HG03571 (cell line): ENCODE measurements around the gene KCTD21.

Experiments
- ATAC-seq: cut with Tn5 transposase; IDR thresholded peaks from one replicate; pipeline ENCODE4 v1.9.1; 2021; ENCODE audit not compliant: unreplicated experiment

The KCTD21 gene

GRCh38 chr11:78147807-78148206, 40.6 kb downstream of the KCTD21 start:
- no peak for ATAC-seq

- no peak for ATAC-seq
Observed at GRCh38 chr11:78145511-78146025, 42.9 kb downstream of the KCTD21 start.

GRCh38 chr11:78140392-78141077, 47.9 kb downstream of the KCTD21 start:
- no peak for ATAC-seq

- ATAC-seq, result peak; percentile 89
Observed at GRCh38 chr11:78139422-78140391, 48.7 kb downstream of the KCTD21 start, which contains the start of gene ALG8. Gene ALG8 (minus strand): TSS chr11:78139626. CDS start chr11:78139588, 38 bp downstream.

- peak; percentile 14 for ATAC-seq
Observed at GRCh38 chr11:78138694-78139421, 49.6 kb downstream of the KCTD21 start.

GRCh38 chr11:78138291-78138690, 50.1 kb downstream of the KCTD21 start:
- no peak for ATAC-seq

- ATAC-seq, result no peak
Observed at GRCh38 chr11:78132475-78132874, 56.0 kb downstream of the KCTD21 start.

GRCh38 chr11:78131956-78132355, 56.5 kb downstream of the KCTD21 start:
- ATAC-seq, result no peak

- ATAC-seq, result no peak
Observed at GRCh38 chr11:78127403-78127802, 61.0 kb downstream of the KCTD21 start.
